A673 (cell line): ENCODE measurements around the gene HMCN2. TPM values are rescaled to one million over a fixed set of nuclear protein-coding genes. Genes with fewer than 3 reads are reported as not detected.

Experiments used
- BruUV-seq: library from RNA; stranded (reverse); fragments of 400-500 nt; replicated peaks from 2 replicates; lab custom pipeline; 2021; lab: Mats Ljungman, UMichigan
- CTCF ChIA-PET: fragments of 300-600 bp; sonication (Branson Sonifier 250); formaldehyde crosslinking; loops from one replicate; lab custom pipeline; 2022; ENCODE audit warnings: antibody characterized with exemption; lab: Charles Lee
- POLR2A ChIA-PET: fragments of 300-600 bp; sonication (Branson Sonifier 250); formaldehyde crosslinking; loops from one replicate; lab custom pipeline; 2022; ENCODE audit warnings: antibody characterized with exemption; ENCODE audit not compliant: low non-redundant PET; lab: Charles Lee
- DNase-seq: peaks from one replicate; pipeline ENCODE4 v3.0.0-alpha.2; 2015; ENCODE audit warnings: low spot score
- H3K27ac ChIP-seq: fragments of 200-600 bp; sonication (generic); 2 replicates; pipeline ENCODE4 v1.5.1; 2016; ENCODE audit warnings: mixed run types, low read depth, mild to moderate bottlenecking, mixed read lengths, antibody characterized with exemption, low read length; ENCODE audit not compliant: poor library complexity, severe bottlenecking
- H3K27me3 ChIP-seq: fragments of 200-600 bp; sonication (generic); replicated peaks from 2 replicates; pipeline ENCODE4 v1.6.1; 2017; ENCODE audit warnings: mixed run types, low read depth, mild to moderate bottlenecking, mixed read lengths, antibody characterized with exemption, low read length; ENCODE audit not compliant: insufficient read depth, poor library complexity
- H3K36me3 ChIP-seq: fragments of 200-600 bp; sonication (generic); 2 replicates; pipeline ENCODE4 v1.6.1; 2016; ENCODE audit warnings: mixed run types, mild to moderate bottlenecking, mixed read lengths, antibody characterized with exemption, low read length; ENCODE audit not compliant: insufficient read depth, poor library complexity, severe bottlenecking
- H3K4me1 ChIP-seq: fragments of 200-600 bp; sonication (generic); 2 replicates; pipeline ENCODE4 v1.6.1; 2017; ENCODE audit warnings: mixed run types, mild to moderate bottlenecking, mixed read lengths, antibody characterized with exemption, low read length; ENCODE audit not compliant: insufficient read depth, poor library complexity, severe bottlenecking
- H3K4me3 ChIP-seq: fragments of 200-600 bp; sonication (generic); 2 replicates; pipeline ENCODE4 v1.5.1; 2016; ENCODE audit warnings: low read depth, mixed run types, mild to moderate bottlenecking, mixed read lengths, low read length; ENCODE audit not compliant: poor library complexity, severe bottlenecking
- H3K9me3 ChIP-seq: fragments of 200-600 bp; sonication (generic); 2 replicates; pipeline ENCODE4 v1.6.1; 2016; ENCODE audit warnings: mixed run types, low read depth, mild to moderate bottlenecking, mixed read lengths, antibody characterized with exemption, low read length; ENCODE audit not compliant: poor library complexity, severe bottlenecking
- CTCF ChIP-seq: fragments of 300-800, 200-600 bp; sonication (generic); conservative IDR thresholded peaks from 2 replicates; pipeline ENCODE4 v1.5.1; 2017; ENCODE audit warnings: low read depth, mild to moderate bottlenecking, antibody characterized with exemption, low read length, moderate library complexity, mixed read lengths
- EZH2 ChIP-seq: fragments of 200-600 bp; sonication (generic); IDR thresholded peaks from 2 replicates; pipeline ENCODE4 v1.6.1; 2017; ENCODE audit warnings: borderline replicate concordance, low read depth, mild to moderate bottlenecking, mixed read lengths, antibody characterized with exemption, low read length; ENCODE audit not compliant: poor library complexity, severe bottlenecking
- intact Hi-C: fragments of 100-400 bp; cut with micrococcal nuclease; formaldehyde crosslinking; loops from one replicate; pipeline ENCODE4 v1.10.0; 2022; ENCODE audit not compliant: unreplicated experiment
- total RNA-seq: library from RNA; stranded (reverse); gene quantifications from 2 replicates; pipeline ENCODE4 v1.2.3, GENCODE V29; 2021

HMCN2 gene
- total RNA-seq, 1 experiment from 2014 or later = 0.28 TPM

- ChIA-PET CTCF (no interaction called here), POLR2A (no interaction called here)
- no peaks in the 10 kb centered on the region for H3K36me3 ChIP-seq
- H3K4me1 ChIP-seq = no peaks in the 10 kb centered on the region
- peaks cover 26% of the 10 kb centered on the region for H3K27me3 ChIP-seq
- intact Hi-C loops = no loop called here
- no peak for TF ChIP-seq EZH2
- no peak for TF ChIP-seq CTCF
- no peak for DNase-seq
- no TSS peak for BruUV-seq
- H3K27ac ChIP-seq = no peak overlapping the region
- no peaks in the 10 kb centered on the region for H3K9me3 ChIP-seq
- H3K4me3 ChIP-seq = no peak overlapping the region
Measured at GRCh38 chr9:130287736-130288135, 22.2 kb downstream of the HMCN2 start.

GRCh38 chr9:130288393-130288792 is 22.8 kb downstream of the HMCN2 start:
- Histone ChIP-seq H3K4me3 (no peak overlapping the region), H3K27ac (no peak overlapping the region), H3K4me1 (no peaks in the 10 kb centered on the region), H3K27me3 (peaks cover 33% of the 10 kb centered on the region), H3K36me3 (no peaks in the 10 kb centered on the region), H3K9me3 (no peaks in the 10 kb centered on the region)
- BruUV-seq = no TSS peak
- ChIA-PET POLR2A (no interaction called here), CTCF (no interaction called here)
- intact Hi-C loops = no loop called here
- no peak for TF ChIP-seq CTCF
- TF ChIP-seq EZH2 = no peak
- DNase-seq = no peak

DNA sequence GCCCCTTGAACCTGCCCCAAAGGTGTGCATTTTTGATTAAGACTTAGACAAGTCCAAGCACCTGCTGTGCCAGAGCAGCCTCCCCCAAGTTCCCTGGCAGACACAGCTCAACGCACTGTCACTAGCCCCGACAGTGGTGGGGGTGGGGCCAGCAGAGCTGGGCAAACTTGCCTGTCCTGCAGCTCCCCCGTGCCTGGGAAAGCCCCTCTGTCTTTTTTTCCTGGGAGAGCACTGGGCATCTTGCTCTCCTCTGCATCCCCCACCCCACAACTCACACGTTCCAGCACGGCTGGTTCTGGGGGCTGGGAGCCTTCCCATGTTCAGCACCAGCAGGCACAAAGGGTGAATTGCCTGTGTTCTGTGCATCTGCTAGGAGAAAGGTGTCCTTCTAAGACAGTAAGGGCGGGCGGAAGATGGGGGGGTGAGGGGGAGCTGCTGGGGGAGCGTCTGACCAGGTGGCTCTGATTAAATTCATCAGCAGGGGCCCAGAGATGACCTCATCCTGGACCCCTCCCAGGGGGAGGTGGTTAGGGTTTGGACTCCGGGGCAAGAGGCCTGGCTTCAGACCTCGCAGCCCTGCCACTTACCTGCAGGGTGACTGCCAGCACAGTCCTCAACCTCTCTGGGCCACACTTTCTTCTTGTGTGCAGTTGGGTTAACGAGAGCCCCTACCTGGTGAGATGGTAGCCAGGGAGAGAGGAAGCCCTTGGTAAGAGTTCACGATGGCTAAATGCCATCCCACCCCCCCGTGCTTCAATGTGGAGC is 23.5 kb downstream of the HMCN2 start:
- intact Hi-C loops = no loop called here
- Histone ChIP-seq H3K9me3 (no peaks in the 10 kb centered on the region), H3K27ac (no peak overlapping the region), H3K27me3 (peaks cover 36% of the 10 kb centered on the region), H3K4me1 (no peaks in the 10 kb centered on the region), H3K4me3 (no peak overlapping the region), H3K36me3 (no peaks in the 10 kb centered on the region)
- CTCF ChIA-PET = no interaction called here
- no TSS peak for BruUV-seq
- TF ChIP-seq CTCF = no peak
- TF ChIP-seq EZH2 = no peak
- POLR2A ChIA-PET = no interaction called here
- DNase-seq = no peak
